GM12878 (cell line): ENCODE data around the gene SUGP2. TPM values are rescaled to one million over a fixed set of nuclear protein-coding genes. Genes with fewer than 3 reads are reported as not detected.

Experiments used
- BHLHE40 ChIP-seq, 2 experiments: fragments of 450-650 bp in 1 of 2; IDR thresholded peaks; 2 replicates each; pipeline ENCODE4 v1.6.1; 2011 to 2017; ENCODE audit warnings: low read depth in 2 of 2, borderline replicate concordance in 1 of 2, improper control_type of control experiment in 1 of 2, low read length in 1 of 2, mild to moderate bottlenecking in 1 of 2
- CEBPB ChIP-seq, 2 experiments: fragments of 150-350 bp in 1 of 2; IDR thresholded peaks; 2 replicates each; pipeline ENCODE4 v1.6.1; 2012 to 2014; ENCODE audit warnings: low read depth in 2 of 2, low read length in 2 of 2, borderline replicate concordance in 1 of 2, inconsistent platforms in 1 of 2
- E4F1 ChIP-seq: fragments of 450-650 bp; IDR thresholded peaks from 2 replicates; pipeline ENCODE4 v1.6.1; 2018; ENCODE audit warnings: borderline replicate concordance, mild to moderate bottlenecking; ENCODE audit not compliant: partially characterized antibody
- GATAD2B ChIP-seq: fragments of 450-650 bp; conservative IDR thresholded peaks from 2 replicates; pipeline ENCODE4 v1.6.1; 2017; ENCODE audit warnings: low read depth, mild to moderate bottlenecking, moderate library complexity
- HCFC1 ChIP-seq: fragments of 150-350 bp; IDR thresholded peaks from 2 replicates; pipeline ENCODE4 v1.6.1; 2014; ENCODE audit warnings: low read length
- HDAC6 ChIP-seq: fragments of 200-600 bp; sonication (generic); IDR thresholded peaks from one replicate; pipeline ENCODE4 v1.8.0; 2017; ENCODE audit warnings: antibody characterized with exemption; ENCODE audit not compliant: unreplicated experiment
- HDGF ChIP-seq: fragments of 450-650 bp; IDR thresholded peaks from 2 replicates; pipeline ENCODE4 v1.6.1; 2016; ENCODE audit warnings: antibody characterized with exemption
- MEF2B ChIP-seq: fragments of 450-650 bp; IDR thresholded peaks from 2 replicates; pipeline ENCODE4 v1.6.1; 2018; ENCODE audit warnings: mild to moderate bottlenecking, moderate library complexity; ENCODE audit not compliant: partially characterized antibody, poor library complexity, severe bottlenecking
- MYB ChIP-seq: fragments of 150-350 bp; IDR thresholded peaks from 2 replicates; pipeline ENCODE4 v1.6.1; 2014; ENCODE audit warnings: mild to moderate bottlenecking, low read depth, low read length, borderline replicate concordance
- MYC ChIP-seq: IDR thresholded peaks from 2 replicates; pipeline ENCODE4 v1.6.1; 2011; ENCODE audit warnings: mild to moderate bottlenecking, low read length, moderate library complexity, inconsistent platforms; ENCODE audit not compliant: insufficient read depth, insufficient replicate concordance, insufficient read length, severe bottlenecking
- NRF1 ChIP-seq: conservative IDR thresholded peaks from 2 replicates; pipeline ENCODE4 v1.6.1; 2011; ENCODE audit warnings: mild to moderate bottlenecking, low read depth, low read length, improper control_type of control experiment
- PML ChIP-seq: IDR thresholded peaks from 2 replicates; pipeline ENCODE4 v1.6.1; 2012; ENCODE audit warnings: low read length, inconsistent platforms
- RELA ChIP-seq: fragments of 450-650 bp; IDR thresholded peaks from 2 replicates; pipeline ENCODE4 v1.8.0; 2014; ENCODE audit warnings: borderline replicate concordance; ENCODE audit not compliant: partially characterized antibody
- SMAD1 ChIP-seq: fragments of 450-650 bp; IDR thresholded peaks from 2 replicates; pipeline ENCODE4 v1.6.1; 2018; ENCODE audit warnings: mild to moderate bottlenecking, low read depth; ENCODE audit not compliant: partially characterized antibody
- SMC3 ChIP-seq: IDR thresholded peaks from 2 replicates; pipeline ENCODE4 v1.6.1; 2011; ENCODE audit warnings: low read length, improper control_type of control experiment, borderline replicate concordance
- SPI1 ChIP-seq: IDR thresholded peaks from 2 replicates; pipeline ENCODE4 v1.6.1; 2011; ENCODE audit warnings: low read depth, mild to moderate bottlenecking, low read length, moderate library complexity, borderline replicate concordance; ENCODE audit not compliant: insufficient read depth
- SUPT20H ChIP-seq: IDR thresholded peaks from 2 replicates; pipeline ENCODE4 v1.6.1; 2011; ENCODE audit warnings: low read depth, mild to moderate bottlenecking, low read length, moderate library complexity, borderline replicate concordance; ENCODE audit not compliant: control insufficient read depth
- TAF1 ChIP-seq: IDR thresholded peaks from 2 replicates; pipeline ENCODE4 v1.6.1; 2011; ENCODE audit warnings: mild to moderate bottlenecking, low read depth, low read length, borderline replicate concordance
- USF1 ChIP-seq: IDR thresholded peaks from 2 replicates; pipeline ENCODE4 v1.6.1; 2011; ENCODE audit warnings: borderline replicate concordance, low read depth, mild to moderate bottlenecking, moderate library complexity, mixed read lengths, low read length; ENCODE audit not compliant: insufficient read depth; ENCODE audit errors: extremely low read length
- ZBTB4 ChIP-seq: fragments of 450-650 bp; formaldehyde crosslinking; IDR thresholded peaks from 2 replicates; pipeline ENCODE4 v1.4.0; 2022; ENCODE audit warnings: mild to moderate bottlenecking, moderate library complexity
- ZNF384 ChIP-seq: IDR thresholded peaks from 2 replicates; pipeline ENCODE4 v1.6.1; 2012; ENCODE audit warnings: low read depth, mild to moderate bottlenecking, low read length, improper control_type of control experiment, borderline replicate concordance
- polyA plus RNA-seq, 11 experiments: library from polyadenylated mRNA; depleted of rRNA in 4 of 11; unstranded in 6 of 11; stranded (reverse) in 5 of 11; fragments of >200 nt; fragmentation: Nextera tagmentation in 4 of 11; fragmentation: Illumina TruSeq in 1 of 11; extraction: Ambion mirVana in 4 of 11; extraction: Trizol in 1 of 11; gene quantifications; 1 replicate in 1 of 11; 2 replicates in 10 of 11; pipeline versions ENCODE4 v1.2.1 to v1.2.3, GENCODE V29; 2011 to 2016; ENCODE audit warnings: inconsistent platforms in 2 of 11, missing spikeins in 2 of 11, low read depth in 1 of 11
- total RNA-seq, 4 experiments: library from RNA; depleted of rRNA in 3 of 4; stranded (reverse); fragments of >200 nt in 3 of 4; fragmentation: Illumina TruSeq in 1 of 4; extraction: Trizol in 1 of 4; gene quantifications; 2 replicates each; pipeline versions ENCODE4 v1.2.1 to v1.2.3, GENCODE V29; 2013 to 2021

Gene SUGP2
- total and polyA plus RNA-seq, 10 of the 15 experiments (the other 5 are each of a cell fraction or from before 2014, with no cell fraction given), result 15.0 to 120 (median 57.2) TPM

GRCh38 chr19:19033426-19034203, at the start of gene SUGP2, which contains the start of gene ARMC6 (continued):
- TF ChIP-seq E4F1 (no peak), USF1 (peak; percentile 70), SMAD1 (no peak), ZBTB4 (CRISPR knock-in tag) (no peak), GATAD2B (peak; percentile 26), SPI1 (0 out of 2 replicates have a peak, but pooled peaks have one; percentile 2), MEF2B (peak; percentile 43), MYB (peak; percentile 86; the same call in 1 of the 2 replicates), SMC3 (no peak), ZNF384 (peak; percentile 72), HDGF (peak; percentile 29; the same call in 1 of the 2 replicates), HDAC6 (no peak), HCFC1 (peak; percentile 51), NRF1 (peak; percentile 89), MYC (peak; percentile 74), TAF1 (peak; percentile 17; the same call in 1 of the 2 replicates), PML (peak; percentile 47; the same call in 1 of the 2 replicates), RELA (peak; percentile 48), CEBPB (IDR thresholded peaks at IDR 0.05; ENCODE audit: borderline replicate concordance in 1 of 2, low read depth in 2 of 2, low read length in 2 of 2) (peak in 1 of 2 experiments; percentile 46; a peak in 1 of 4 replicates), BHLHE40 (IDR thresholded peaks at IDR 0.05; ENCODE audit: borderline replicate concordance in 1 of 2, low read depth in 2 of 2, low read length in 1 of 2) (peak in 1 of 2 experiments; percentile 69; a peak in 2 of 4 replicates), SUPT20H (no peak)
